Omental fat pad (tissue), 4 donors: ENCODE results near the gene MRPS25. TPM values are rescaled to one million over a fixed set of nuclear protein-coding genes. Genes with fewer than 3 reads are reported as not detected.

ENCODE experiments used
- ATAC-seq: fragments of 150-250 bp; one replicate; pipeline ENCODE4 v1.9.1; 2016; ENCODE audit warnings: mild to moderate bottlenecking, moderate library complexity; ENCODE audit not compliant: low FRiP score
- DNase-seq: peaks from one replicate; pipeline ENCODE4 v3.0.0-alpha.2; 2019; ENCODE audit warnings: low spot score
- total RNA-seq, 4 donors: library from RNA; depleted of rRNA; stranded (reverse); fragments of >200 nt; gene quantifications; one replicate each; pipeline ENCODE4 v1.1.0, GENCODE V29; 2016
- TF ChIP-seq, protein P1 (sequence below), 3 donors: fragments of 450-650 bp; IDR thresholded peaks; one replicate each; pipeline ENCODE4 v1.5.1; 2016 to 2017; ENCODE audit warnings: antibody characterized with exemption in 3 of 3, mild to moderate bottlenecking in 3 of 3, moderate library complexity in 2 of 3

MRPS25 gene
- total RNA-seq, 4 donors from 2014 or later: 27.1 to 41.3 (median 36.1) TPM

DNA sequence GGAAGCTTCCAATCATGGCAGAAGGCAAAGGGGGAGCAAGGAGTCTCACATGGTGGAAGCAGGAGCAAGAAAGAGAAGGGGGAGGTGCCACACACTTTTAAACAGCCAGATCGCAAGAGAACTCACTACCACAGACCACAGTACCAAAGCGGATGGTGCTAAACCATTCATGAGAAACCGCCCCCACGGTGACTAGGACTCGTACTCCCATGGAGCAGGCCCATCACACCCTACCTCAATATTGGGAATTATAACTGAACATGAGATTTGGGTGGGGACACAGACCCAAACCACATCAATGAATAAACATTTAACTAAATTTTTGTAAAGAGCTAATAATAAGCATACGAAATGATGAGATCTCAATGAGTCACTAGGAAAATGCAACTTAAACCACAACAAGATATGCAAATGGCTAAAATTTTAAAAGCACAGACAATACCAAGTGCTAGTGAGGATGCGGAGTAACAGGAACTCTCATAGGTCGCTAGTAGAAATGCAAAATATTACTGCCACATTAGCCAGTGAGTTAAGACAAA is 10.0 kb downstream of the MRPS25 start:
- ATAC-seq (no peak), DNase-seq (no peak)
- TF ChIP-seq, protein P1, sequence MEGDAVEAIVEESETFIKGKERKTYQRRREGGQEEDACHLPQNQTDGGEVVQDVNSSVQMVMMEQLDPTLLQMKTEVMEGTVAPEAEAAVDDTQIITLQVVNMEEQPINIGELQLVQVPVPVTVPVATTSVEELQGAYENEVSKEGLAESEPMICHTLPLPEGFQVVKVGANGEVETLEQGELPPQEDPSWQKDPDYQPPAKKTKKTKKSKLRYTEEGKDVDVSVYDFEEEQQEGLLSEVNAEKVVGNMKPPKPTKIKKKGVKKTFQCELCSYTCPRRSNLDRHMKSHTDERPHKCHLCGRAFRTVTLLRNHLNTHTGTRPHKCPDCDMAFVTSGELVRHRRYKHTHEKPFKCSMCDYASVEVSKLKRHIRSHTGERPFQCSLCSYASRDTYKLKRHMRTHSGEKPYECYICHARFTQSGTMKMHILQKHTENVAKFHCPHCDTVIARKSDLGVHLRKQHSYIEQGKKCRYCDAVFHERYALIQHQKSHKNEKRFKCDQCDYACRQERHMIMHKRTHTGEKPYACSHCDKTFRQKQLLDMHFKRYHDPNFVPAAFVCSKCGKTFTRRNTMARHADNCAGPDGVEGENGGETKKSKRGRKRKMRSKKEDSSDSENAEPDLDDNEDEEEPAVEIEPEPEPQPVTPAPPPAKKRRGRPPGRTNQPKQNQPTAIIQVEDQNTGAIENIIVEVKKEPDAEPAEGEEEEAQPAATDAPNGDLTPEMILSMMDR (IDR thresholded peaks at IDR 0.05): no peak

- ATAC-seq (no peak), DNase-seq (no peak)
- TF ChIP-seq, protein P1 (IDR thresholded peaks at IDR 0.05): no peak
These were observed 11.6 kb downstream of the MRPS25 start for GRCh38 chr3:15053541-15053940.

GRCh38 chr3:15052335-15053242 is 12.5 kb downstream of the MRPS25 start:
- no peak for DNase-seq
- TF ChIP-seq, protein P1 (IDR thresholded peaks at IDR 0.05): no peak
- ATAC-seq: no peak

DNA sequence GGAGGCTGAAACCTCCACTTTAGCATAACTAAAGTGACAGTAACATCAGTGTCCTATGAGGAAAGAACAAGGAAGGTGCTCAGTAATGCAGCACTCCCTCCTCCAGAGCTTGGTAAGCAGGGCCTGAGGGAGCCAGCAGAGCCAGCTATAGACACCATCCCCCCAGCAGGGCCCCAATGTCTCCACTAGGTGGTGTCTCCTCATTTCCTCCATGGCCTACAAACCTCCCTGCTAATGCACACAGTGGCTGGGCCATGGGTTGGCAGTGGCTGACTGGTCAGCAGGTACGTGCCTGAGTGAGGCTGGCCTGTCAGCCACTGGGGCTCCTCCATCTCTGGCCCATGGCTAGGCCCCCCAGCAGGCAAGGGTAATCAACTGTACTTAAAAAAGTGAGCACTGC is 13.6 kb downstream of the MRPS25 start:
- DNase-seq: no peak
- ATAC-seq: peak; percentile 64
- TF ChIP-seq, protein P1 (IDR thresholded peaks at IDR 0.05): no peak

DNA sequence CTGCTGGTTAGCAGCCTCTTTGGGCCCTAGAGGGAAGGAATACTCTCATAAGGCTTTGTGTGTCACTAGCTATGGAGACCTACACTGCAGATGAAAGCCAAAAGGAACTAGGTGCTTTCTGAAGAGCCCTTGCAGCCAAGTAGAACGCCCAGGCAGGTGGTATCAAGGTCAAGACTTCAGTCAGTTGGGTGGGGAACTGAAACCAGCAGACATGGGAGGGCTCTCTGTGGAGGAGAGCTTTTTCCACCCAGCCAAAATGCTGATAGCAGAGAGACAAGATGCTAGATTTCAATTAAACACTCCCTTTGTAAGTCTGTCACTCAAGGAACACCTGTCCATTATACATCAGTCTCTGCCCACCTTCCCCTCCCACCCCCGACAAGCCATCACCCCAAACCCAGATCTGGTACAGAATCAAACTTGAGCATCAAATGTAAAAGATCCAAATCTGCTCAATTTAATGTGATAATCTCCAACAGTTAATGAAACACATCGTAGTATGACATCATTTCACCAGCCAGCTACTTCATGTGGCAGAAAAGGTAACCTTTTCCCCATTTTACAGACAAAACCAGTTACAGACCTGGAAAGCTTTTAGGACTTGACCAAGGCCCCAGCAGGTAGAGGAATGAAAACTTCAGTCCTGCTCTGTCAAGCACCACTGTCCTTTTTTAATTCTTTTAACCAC is 14.6 kb downstream of the MRPS25 start:
- TF ChIP-seq, protein P1 (IDR thresholded peaks at IDR 0.05): no peak
- ATAC-seq (no peak), DNase-seq (no peak)

DNA sequence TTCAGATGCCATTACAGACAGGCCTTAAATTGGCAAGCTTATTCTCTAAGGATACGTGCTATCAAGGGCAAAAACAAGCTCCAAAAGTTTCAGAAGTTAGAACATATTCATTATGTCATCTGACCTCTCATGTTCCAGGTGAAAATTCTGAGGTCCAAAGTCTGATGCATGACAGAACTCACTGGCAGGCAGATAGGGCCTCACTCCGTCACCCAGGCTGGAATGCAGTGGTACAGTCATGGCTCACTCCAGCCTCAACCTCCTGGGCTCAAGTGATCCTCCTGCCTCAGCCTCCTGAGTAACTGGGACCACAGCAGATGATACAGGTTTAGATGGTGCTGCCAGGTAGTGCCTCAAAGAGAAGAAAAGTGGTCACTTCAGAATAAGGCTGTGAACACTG is 15.5 kb downstream of the MRPS25 start:
- DNase-seq (no peak), ATAC-seq (no peak)
- TF ChIP-seq, protein P1 (IDR thresholded peaks at IDR 0.05): no peak
